GM18498 (cell line): Measurements from ENCODE around the gene TTLL6.
A peak's percentile ranks its signal among the peaks of the same experiment; 100 is the strongest.
"Not testable (repeated sequence)": the region's sequence is repeated elsewhere in the genome, so short reads cannot be mapped to it uniquely, and the experiment has no call there.

Experiments used
- ATAC-seq: cut with Tn5 transposase; IDR thresholded peaks from one replicate; pipeline ENCODE4 v1.9.1; 2021; ENCODE audit warnings: mild to moderate bottlenecking, moderate library complexity; ENCODE audit not compliant: unreplicated experiment

TTLL6 gene

GRCh38 chr17:48816774-48817590, at the start of gene TTLL6:
Gene TTLL6, minus strand, starts transcription at chr17:48817229. Its CDS starts 157 bp downstream, at chr17:48817072.
- peak; percentile 88 for ATAC-seq

DNA sequence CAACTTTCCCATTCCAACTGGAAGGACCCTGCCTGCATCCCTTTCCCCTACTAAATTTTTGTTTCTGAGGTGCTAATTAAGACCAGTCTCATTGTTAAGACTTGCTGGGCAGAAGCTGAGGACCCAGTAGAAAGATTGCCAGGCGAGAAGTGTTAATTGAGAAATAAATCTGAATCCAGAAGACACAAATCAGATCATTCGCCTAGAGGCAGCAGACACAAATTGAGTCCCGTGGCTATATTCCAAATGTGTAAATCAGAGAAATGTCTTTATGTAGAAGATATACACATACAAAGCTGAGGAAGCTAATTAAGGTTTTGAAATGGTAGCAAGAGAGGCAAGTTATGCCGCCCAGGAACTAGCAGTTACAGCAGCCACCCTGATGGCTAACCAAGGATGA, 43.4 kb upstream of the TTLL6 start:
- no peak for ATAC-seq

DNA sequence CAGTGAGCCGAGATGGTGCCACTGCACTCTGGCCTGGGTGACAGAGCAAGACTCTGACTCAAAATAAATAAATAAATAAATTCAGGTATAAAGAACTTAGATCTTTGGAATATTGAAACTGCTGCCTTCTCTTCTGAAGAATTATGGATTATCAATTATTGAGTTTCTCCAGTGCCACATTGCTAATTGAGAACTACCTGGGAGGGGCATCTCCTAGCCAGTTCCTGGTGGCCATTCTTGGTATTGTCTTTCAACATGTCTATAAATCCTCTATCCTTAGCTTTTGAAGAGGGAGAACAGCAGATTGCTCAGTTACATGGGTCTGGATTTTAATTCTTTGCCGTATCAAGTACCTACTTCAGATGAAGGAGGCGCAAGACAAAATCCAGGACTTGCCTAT, 43.0 kb upstream of the TTLL6 start:
- ATAC-seq, result no peak

DNA sequence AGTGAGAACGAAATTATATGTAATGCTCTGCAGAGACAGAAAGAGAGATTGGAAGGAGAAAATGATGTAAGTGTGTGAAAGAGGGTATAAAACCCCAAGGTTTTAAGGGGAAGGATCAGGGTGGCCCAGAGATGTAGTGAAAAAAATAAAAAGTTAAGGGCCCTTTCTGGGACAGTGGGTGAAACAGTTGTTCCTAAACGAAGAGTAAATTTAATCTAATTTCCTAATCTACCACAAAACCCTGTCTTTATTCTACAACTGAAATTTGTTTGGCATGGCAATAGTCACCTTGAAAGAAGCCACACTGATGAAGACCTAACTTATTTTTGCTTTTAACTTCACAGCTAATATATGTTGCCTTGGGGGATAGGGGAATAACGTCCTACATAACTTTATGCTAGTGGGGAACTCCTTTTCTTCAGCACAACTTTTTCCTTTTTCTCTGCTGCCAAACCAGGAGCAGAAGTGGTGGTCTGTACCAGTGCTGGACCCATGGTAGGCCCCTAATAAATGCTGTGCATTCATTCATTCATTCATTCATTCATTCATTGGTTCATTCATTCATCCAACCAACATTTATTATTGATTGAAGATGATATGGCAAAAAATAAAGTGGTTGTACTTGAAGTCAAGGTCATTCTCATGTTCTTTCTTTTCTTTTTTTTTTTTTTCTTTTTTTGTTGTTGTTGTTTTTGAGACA, 39.2 kb upstream of the TTLL6 start:
- no peak for ATAC-seq

GRCh38 chr17:48854774-48855476, 37.9 kb upstream of the TTLL6 start:
- ATAC-seq, result no peak

GRCh38 chr17:48850792-48851323, 33.8 kb upstream of the TTLL6 start:
- no peak for ATAC-seq

GRCh38 chr17:48843187-48843900, 26.3 kb upstream of the TTLL6 start:
- no peak for ATAC-seq

DNA sequence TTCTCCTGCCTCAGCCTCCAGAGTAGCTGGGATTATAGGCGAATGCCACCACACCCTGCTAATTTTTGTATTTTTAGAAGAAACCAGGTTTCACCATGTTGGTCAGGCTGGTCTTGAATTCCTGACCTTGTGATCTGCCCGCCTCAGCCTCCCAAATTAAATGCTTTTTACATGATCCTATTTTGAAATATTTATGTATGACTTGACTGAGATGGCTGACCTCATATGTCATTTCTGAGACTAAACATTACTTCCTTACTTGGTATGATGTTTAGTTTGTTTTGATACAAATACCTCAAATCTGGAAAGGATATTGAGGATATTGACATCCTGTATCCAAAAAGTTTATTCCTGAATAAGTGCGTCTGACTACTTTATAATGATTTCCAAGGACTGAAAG, 25.7 kb upstream of the TTLL6 start:
- no peak for ATAC-seq

GRCh38 chr17:48841395-48841831, 24.4 kb upstream of the TTLL6 start:
- ATAC-seq, result peak; percentile 84

- ATAC-seq, result no peak
Measured at GRCh38 chr17:48840441-48840840, 23.4 kb upstream of the TTLL6 start.

GRCh38 chr17:48837458-48837857, 20.4 kb upstream of the TTLL6 start:
- ATAC-seq, result not testable (repeated sequence)

GRCh38 chr17:48835971-48836370, 18.9 kb upstream of the TTLL6 start:
- no peak for ATAC-seq

DNA sequence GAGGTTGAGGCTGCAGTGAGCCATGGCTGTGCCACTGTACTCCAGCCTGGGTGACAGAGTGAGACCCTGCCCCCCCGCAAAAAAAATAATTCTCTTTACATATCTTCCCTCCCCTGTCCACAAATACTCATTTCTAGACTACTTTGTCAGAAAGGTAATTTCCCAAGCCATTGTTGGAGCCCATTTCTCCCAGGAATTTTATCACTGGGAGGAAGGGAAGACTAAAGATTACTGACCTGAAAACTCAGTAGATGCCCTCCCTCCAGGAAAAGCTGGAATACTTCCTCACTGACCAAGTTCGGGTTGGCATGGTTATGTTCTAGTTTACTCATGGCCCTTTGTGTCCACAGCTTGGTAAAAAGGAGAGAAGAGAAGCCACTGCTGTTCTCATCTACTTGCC, 17.9 kb upstream of the TTLL6 start:
- no peak for ATAC-seq

DNA sequence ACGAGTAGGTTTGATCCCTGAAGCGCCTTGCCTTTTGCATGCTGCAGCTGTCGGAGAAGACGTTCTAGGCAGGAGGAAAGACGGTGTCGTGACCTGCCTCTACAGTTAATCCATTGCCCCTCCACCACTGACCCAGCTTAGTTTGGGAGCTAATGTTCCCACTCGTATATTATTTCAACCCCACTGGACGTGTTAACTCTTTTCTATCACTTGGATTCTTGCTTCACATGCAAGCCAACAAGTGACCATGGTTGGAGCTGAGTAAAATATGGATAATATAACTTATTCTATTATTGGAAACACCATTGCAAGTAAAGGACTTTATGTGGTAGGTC, 14.5 kb upstream of the TTLL6 start:
- no peak for ATAC-seq

DNA sequence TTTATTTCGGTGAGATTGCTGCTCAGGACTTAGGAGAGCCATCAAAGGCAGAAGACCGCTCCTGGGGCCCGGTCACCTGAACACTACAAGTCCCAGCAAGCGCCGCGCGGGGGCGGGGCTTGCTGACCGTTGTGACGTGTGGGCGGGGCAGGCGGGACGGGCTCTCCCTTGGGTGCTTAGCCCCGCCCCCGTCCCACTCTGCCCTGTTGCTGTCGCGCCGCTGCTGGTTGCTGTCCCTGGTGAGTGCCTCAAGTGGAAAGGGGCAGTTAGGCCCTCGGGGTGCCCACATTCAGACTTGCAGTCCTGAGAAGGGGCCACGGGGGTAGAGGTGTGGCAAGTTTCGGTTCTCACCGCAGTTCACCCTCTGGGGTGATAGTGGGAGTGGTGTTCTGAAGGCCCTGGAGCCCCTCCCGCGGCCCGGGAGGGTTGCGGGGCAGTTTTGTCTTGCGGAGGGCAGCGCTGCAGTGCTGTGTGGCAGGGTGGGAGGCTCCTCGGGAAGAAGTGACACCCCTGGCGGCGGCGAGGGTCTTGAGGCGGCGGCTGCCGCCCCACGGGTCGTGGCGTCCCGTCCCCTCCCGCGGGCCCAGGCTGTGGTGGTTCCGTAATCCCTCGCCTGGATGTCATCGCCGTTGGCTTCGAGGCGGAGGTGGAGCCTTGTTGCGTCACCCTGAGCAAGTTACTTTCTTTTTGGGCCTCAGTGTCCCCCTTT, 14.0 kb upstream of the TTLL6 start, which contains the start of gene CALCOCO2:
CALCOCO2 (plus strand) TSS at position 196 of the 709 bp plus-strand sequence. CDS start 10,673 bp downstream, outside the sequence.
- peak; percentile 89 for ATAC-seq

- no peak for ATAC-seq
Measured at GRCh38 chr17:48825446-48826381, 8.7 kb upstream of the TTLL6 start.

DNA sequence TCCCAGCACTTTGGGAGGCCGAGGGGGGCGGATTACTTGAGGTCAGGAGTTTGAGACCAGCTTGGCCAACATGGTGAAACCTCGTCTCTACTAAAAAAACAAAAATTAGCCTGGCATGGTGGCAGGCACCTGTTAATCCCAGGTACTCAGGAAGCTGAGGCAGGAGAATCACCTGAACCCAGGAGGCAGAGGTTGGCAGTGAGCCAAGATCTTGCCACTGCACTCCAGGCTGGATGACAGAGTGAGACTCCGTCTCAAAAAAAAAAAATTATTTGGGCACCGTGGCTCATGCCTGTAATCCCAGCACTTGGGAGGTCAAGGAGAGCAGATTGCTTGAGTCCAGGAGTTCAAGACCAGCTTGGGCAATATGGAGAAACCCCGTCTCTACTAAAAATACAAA, 3.9 kb upstream of the TTLL6 start:
- ATAC-seq, result not testable (repeated sequence)

- no peak for ATAC-seq
Measured at GRCh38 chr17:48819466-48819865, 2.4 kb upstream of the TTLL6 start.

DNA sequence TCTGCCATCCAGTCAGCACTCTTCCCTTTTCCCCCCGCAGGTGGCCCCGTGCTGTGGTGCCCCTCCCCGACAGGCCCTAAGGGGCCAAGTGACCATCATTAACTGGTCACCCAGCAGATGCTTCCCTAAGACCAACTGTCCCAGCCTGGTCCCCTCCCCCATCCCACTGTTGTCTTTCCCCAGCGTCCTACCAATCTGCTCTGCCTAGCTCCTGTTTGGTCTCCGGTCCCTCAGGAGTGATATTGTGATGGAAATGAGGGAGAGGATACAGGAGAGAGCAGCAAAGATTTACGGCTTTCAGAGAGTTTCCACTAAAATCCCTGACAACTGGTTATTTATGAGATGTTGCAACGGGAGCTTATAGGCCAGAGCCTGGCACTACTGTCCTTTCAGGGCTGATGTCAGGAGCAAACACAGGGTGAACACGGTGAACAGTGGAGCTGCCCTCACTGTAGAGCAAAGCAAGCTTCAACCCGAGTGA, 1.4 kb upstream of the TTLL6 start:
- no peak for ATAC-seq
